ENCODE results near the gene MAPK1.
"Not testable (repeated sequence)": the region's sequence is repeated elsewhere in the genome, so short reads cannot be mapped to it uniquely, and the experiment has no call there.

MAPK1 gene

DNA sequence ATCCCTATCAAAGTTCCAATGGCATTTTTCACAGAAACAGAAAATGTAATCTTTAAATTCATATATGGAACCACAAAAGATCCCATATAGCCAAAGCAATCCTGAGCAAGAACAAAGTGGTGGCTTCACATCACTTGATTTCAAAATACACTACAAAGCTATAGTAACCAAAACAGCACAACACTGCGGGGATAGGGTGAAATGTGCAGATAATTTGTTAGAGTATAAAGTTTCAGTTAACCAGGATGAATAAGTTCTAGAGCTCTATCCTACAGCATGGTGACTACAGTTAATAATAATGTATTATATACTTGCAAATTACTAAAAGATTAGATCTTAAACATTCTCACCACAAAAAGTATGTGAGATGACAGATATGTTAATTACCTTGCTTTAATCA lies 55.5 kb downstream of the MAPK1 start:
- Mint-ChIP-seq H3K27ac (no peak overlapping the region), H3K36me3 (ENCODE audit: low read depth) (peaks cover 36% of the 10 kb centered on the region), H3K27me3 (ENCODE audit: low read depth) (no peaks in the 10 kb centered on the region), H3K4me3 (no peak overlapping the region), H3K9me3 (peaks cover 6% of the 10 kb centered on the region), H3K4me1 (peaks cover 31% of the 10 kb centered on the region)
- TF ChIP-seq, protein P1, sequence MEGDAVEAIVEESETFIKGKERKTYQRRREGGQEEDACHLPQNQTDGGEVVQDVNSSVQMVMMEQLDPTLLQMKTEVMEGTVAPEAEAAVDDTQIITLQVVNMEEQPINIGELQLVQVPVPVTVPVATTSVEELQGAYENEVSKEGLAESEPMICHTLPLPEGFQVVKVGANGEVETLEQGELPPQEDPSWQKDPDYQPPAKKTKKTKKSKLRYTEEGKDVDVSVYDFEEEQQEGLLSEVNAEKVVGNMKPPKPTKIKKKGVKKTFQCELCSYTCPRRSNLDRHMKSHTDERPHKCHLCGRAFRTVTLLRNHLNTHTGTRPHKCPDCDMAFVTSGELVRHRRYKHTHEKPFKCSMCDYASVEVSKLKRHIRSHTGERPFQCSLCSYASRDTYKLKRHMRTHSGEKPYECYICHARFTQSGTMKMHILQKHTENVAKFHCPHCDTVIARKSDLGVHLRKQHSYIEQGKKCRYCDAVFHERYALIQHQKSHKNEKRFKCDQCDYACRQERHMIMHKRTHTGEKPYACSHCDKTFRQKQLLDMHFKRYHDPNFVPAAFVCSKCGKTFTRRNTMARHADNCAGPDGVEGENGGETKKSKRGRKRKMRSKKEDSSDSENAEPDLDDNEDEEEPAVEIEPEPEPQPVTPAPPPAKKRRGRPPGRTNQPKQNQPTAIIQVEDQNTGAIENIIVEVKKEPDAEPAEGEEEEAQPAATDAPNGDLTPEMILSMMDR (IDR thresholded peaks at IDR 0.05; ENCODE audit: unreplicated experiment in 3 of 3) = no peak

DNA sequence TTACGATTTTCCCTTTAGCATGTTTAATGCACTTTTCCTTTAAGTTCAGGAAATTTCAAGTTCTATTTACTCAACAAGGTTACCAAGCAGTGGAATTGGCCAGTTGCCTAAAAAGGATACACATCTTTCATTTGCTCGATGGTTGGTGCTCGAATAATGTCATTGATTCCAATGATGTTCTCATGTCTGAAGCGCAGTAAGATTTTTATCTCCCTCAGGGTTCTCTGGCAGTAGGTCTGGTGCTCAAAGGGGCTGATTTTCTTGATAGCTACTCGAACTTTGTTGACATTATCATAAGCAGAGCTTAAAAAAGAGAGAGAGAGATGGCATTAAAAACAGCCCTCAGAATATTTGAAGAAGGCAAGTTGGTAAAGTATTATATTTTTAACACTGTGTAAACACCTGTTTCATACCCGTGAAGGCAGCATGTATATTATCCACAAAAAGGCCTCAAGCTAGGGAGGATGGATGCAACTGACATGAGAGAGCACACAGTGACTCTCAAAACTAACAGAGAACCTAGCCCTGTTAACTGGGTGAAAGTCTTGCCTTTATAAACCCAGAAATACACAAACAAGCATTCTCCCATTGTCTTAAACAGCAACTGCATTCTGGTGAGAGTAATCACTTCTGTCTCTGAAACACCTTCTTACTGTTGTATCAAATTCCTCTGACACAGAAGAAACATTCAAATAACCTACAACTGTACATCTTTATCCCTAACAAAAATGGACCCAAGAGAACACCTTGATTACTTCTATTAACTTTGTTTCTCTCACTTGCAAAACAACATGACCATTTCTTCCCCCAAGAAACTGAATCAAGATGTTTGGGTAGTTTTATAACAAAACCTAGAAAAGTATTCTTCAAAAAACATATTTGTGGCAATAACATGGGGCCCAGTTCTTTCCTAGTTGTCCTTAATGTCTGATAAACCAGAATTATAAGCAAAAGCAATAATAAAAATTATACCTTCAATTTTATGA lies 59.6 kb downstream of the MAPK1 start:
- H3K9me3 Mint-ChIP-seq = peaks cover 6% of the 10 kb centered on the region
- H3K4me3 Mint-ChIP-seq = no peak overlapping the region
- no peaks in the 10 kb centered on the region for H3K27me3 Mint-ChIP-seq (ENCODE audit: low read depth)
- TF ChIP-seq, protein P1 (IDR thresholded peaks at IDR 0.05; ENCODE audit: unreplicated experiment in 3 of 3) = no peak
- peaks cover 63% of the 10 kb centered on the region for H3K36me3 Mint-ChIP-seq (ENCODE audit: low read depth)
- peaks cover 29% of the 10 kb centered on the region for H3K4me1 Mint-ChIP-seq
- H3K27ac Mint-ChIP-seq = peak overlapping the region; percentile 17 to 62 (median 47)

- H3K36me3 Mint-ChIP-seq (ENCODE audit: low read depth) = peaks cover 71% of the 10 kb centered on the region
- H3K27ac Mint-ChIP-seq = peak overlapping the region in 2 of 3 experiments; percentile 18 to 38
- not testable (repeated sequence) for H3K27me3 Mint-ChIP-seq (ENCODE audit: low read depth); H3K9me3 Mint-ChIP-seq; H3K4me3 Mint-ChIP-seq
- peaks cover 29% of the 10 kb centered on the region for H3K4me1 Mint-ChIP-seq
These were observed 62.1 kb downstream of the MAPK1 start for GRCh38 chr22:21805325-21805724.

- Mint-ChIP-seq H3K9me3 (no peaks in the 10 kb centered on the region), H3K36me3 (ENCODE audit: low read depth) (peaks cover 78% of the 10 kb centered on the region), H3K4me1 (peaks cover 23% of the 10 kb centered on the region), H3K27ac (no peak overlapping the region), H3K27me3 (ENCODE audit: low read depth) (no peaks in the 10 kb centered on the region), H3K4me3 (no peak overlapping the region)
- TF ChIP-seq, protein P1 (IDR thresholded peaks at IDR 0.05; ENCODE audit: unreplicated experiment in 3 of 3) = no peak
These were observed 63.6 kb downstream of the MAPK1 start for GRCh38 chr22:21803811-21804249.

GRCh38 chr22:21802673-21803072 lies 64.8 kb downstream of the MAPK1 start:
- H3K9me3 Mint-ChIP-seq = no peaks in the 10 kb centered on the region
- peaks cover 20% of the 10 kb centered on the region for H3K4me1 Mint-ChIP-seq
- H3K4me3 Mint-ChIP-seq = no peak overlapping the region
- no peak overlapping the region for H3K27ac Mint-ChIP-seq
- no peaks in the 10 kb centered on the region for H3K27me3 Mint-ChIP-seq (ENCODE audit: low read depth)
- TF ChIP-seq, protein P1 (IDR thresholded peaks at IDR 0.05; ENCODE audit: unreplicated experiment in 3 of 3) = no peak
- H3K36me3 Mint-ChIP-seq (ENCODE audit: low read depth) = peaks cover 84% of the 10 kb centered on the region

DNA sequence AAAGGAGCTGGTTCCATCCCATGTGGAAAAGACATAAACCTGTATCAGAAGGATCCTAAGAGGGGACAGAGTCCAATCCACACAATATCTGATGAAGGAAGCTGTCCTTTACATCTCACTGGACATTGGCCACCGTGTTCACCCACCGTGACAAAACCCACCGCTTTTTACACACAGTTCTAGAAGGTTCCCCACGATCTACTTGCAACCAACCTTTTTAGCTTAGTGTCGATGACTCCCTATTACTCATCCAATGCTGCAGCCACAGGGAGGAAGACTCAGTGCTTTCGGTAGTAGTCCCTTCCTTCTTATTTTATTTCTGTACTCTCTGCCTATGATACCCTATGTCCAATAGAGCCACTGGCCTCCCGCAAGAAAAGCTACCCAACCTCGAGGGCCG lies 65.4 kb downstream of the MAPK1 start:
- Mint-ChIP-seq H3K4me3 (no peak overlapping the region), H3K4me1 (peaks cover 20% of the 10 kb centered on the region), H3K36me3 (ENCODE audit: low read depth) (peaks cover 84% of the 10 kb centered on the region), H3K27me3 (ENCODE audit: low read depth) (no peaks in the 10 kb centered on the region), H3K9me3 (no peaks in the 10 kb centered on the region), H3K27ac (no peak overlapping the region)
- TF ChIP-seq, protein P1 (IDR thresholded peaks at IDR 0.05; ENCODE audit: unreplicated experiment in 3 of 3) = no peak

- H3K9me3 Mint-ChIP-seq; H3K27ac Mint-ChIP-seq; H3K27me3 Mint-ChIP-seq (ENCODE audit: low read depth); H3K4me3 Mint-ChIP-seq: not testable (repeated sequence)
- Mint-ChIP-seq H3K4me1 (peaks cover 19% of the 10 kb centered on the region), H3K36me3 (ENCODE audit: low read depth) (peaks cover 82% of the 10 kb centered on the region)
These were observed 66.2 kb downstream of the MAPK1 start for GRCh38 chr22:21801304-21801644.

Data from nephron (organoid).